Neural cell (in vitro differentiated cells): ENCODE results near the gene MAVS. TPM values are rescaled to one million over a fixed set of nuclear protein-coding genes. Genes with fewer than 3 reads are reported as not detected.

ENCODE experiments used
- H2AFZ ChIP-seq: fragments of 200-600, 300-800 bp; sonication (generic), shearing (Covaris generic); 2 replicates; pipeline ENCODE4 v1.6.0; 2014; ENCODE audit warnings: low read depth, mild to moderate bottlenecking, antibody characterized with exemption, low read length, moderate library complexity
- H3F3A ChIP-seq: fragments of 200-600 bp; shearing (Covaris generic); 2 replicates; pipeline ENCODE4 v1.6.1; 2016; ENCODE audit warnings: mild to moderate bottlenecking, moderate library complexity, mixed read lengths, antibody characterized with exemption, low read length; ENCODE audit not compliant: insufficient read depth, poor library complexity, severe bottlenecking
- H3K27ac ChIP-seq: fragments of 200-600, 300-800 bp; sonication (generic), shearing (Covaris generic); 2 replicates; pipeline ENCODE4 v1.5.1; 2014; ENCODE audit warnings: mild to moderate bottlenecking, low read length, moderate library complexity
- H3K27me3 ChIP-seq: fragments of 300-800, 200-600 bp; sonication (generic), shearing (Covaris generic); 2 replicates; pipeline ENCODE4 v1.6.0; 2014; ENCODE audit warnings: mild to moderate bottlenecking, low read depth, low read length, moderate library complexity; ENCODE audit not compliant: insufficient read depth
- H3K36me3 ChIP-seq: fragments of 300-800, 200-600 bp; sonication (generic), shearing (Covaris generic); 2 replicates; pipeline ENCODE4 v1.5.1; 2014; ENCODE audit warnings: mild to moderate bottlenecking, antibody characterized with exemption, low read length, moderate library complexity; ENCODE audit not compliant: insufficient read depth
- H3K4me2 ChIP-seq: fragments of 300-800, 200-600 bp; sonication (generic), shearing (Covaris generic); 2 replicates; pipeline ENCODE4 v1.6.0; 2014; ENCODE audit warnings: mild to moderate bottlenecking, low read length
- H3K4me3 ChIP-seq: fragments of 300-800, 200-600 bp; sonication (generic), shearing (Covaris generic); 2 replicates; pipeline ENCODE4 v1.5.1; 2014; ENCODE audit warnings: mild to moderate bottlenecking, low read length, moderate library complexity
- H3K79me2 ChIP-seq: fragments of 200-600 bp; shearing (Covaris generic); replicated peaks from 2 replicates; pipeline ENCODE4 v1.6.0; 2014; ENCODE audit warnings: mild to moderate bottlenecking, low read length, moderate library complexity; ENCODE audit not compliant: insufficient read depth
- H3K9ac ChIP-seq: fragments of 300-800, 200-600 bp; sonication (generic), shearing (Covaris generic); 2 replicates; pipeline ENCODE4 v1.6.1; 2016; ENCODE audit warnings: mild to moderate bottlenecking, low read length, mixed read lengths
- H3K9me2 ChIP-seq: fragments of 200-600 bp; shearing (Covaris generic); 2 replicates; pipeline ENCODE4 v1.6.1; 2016; ENCODE audit warnings: mild to moderate bottlenecking, low read length, mixed read lengths; ENCODE audit not compliant: insufficient read depth
- H3K9me3 ChIP-seq: fragments of 200-600, 300-800 bp; sonication (generic), shearing (Covaris generic); 2 replicates; pipeline ENCODE4 v1.6.1; 2016; ENCODE audit warnings: mild to moderate bottlenecking, mixed run types, low read length, moderate library complexity, mixed read lengths
- H4K20me1 ChIP-seq: fragments of 200-600 bp; shearing (Covaris generic); 2 replicates; pipeline ENCODE4 v1.6.1; 2016; ENCODE audit warnings: mild to moderate bottlenecking, mixed run types; ENCODE audit not compliant: insufficient read depth
- EP300 ChIP-seq: fragments of 450-650 bp; conservative IDR thresholded peaks from 2 replicates; pipeline ENCODE4 v1.6.1; 2014; ENCODE audit warnings: antibody characterized with exemption, mild to moderate bottlenecking, moderate library complexity; ENCODE audit not compliant: poor library complexity, severe bottlenecking
- EZH2 ChIP-seq: fragments of 200-600, 300-800 bp; shearing (Covaris generic), sonication (generic); IDR thresholded peaks from 2 replicates; pipeline ENCODE4 v1.6.1; 2014; ENCODE audit warnings: antibody characterized with exemption, low read length, borderline replicate concordance, mild to moderate bottlenecking; ENCODE audit not compliant: insufficient read depth, poor library complexity, severe bottlenecking
- MXI1 ChIP-seq: fragments of 450-650 bp; conservative IDR thresholded peaks from 2 replicates; pipeline ENCODE4 v1.6.1; 2014; ENCODE audit warnings: antibody characterized with exemption, mild to moderate bottlenecking; ENCODE audit not compliant: poor library complexity, severe bottlenecking
- POLR2AphosphoS5 ChIP-seq: IDR thresholded peaks from 2 replicates; pipeline ENCODE4 v1.6.1; 2012
- RAD21 ChIP-seq: fragments of 450-650 bp; conservative IDR thresholded peaks from 2 replicates; pipeline ENCODE4 v1.6.1; 2014; ENCODE audit warnings: antibody characterized with exemption, mild to moderate bottlenecking, moderate library complexity
- REST ChIP-seq: IDR thresholded peaks from 2 replicates; pipeline ENCODE4 v1.6.1; 2012; ENCODE audit warnings: borderline replicate concordance
- SMC3 ChIP-seq: fragments of 450-650 bp; conservative IDR thresholded peaks from 2 replicates; pipeline ENCODE4 v1.6.1; 2014; ENCODE audit warnings: antibody characterized with exemption, mild to moderate bottlenecking, moderate library complexity; ENCODE audit not compliant: poor library complexity
- TAF1 ChIP-seq: IDR thresholded peaks from 2 replicates; pipeline ENCODE4 v1.6.1; 2012; ENCODE audit warnings: low read depth
- polyA plus RNA-seq: library from polyadenylated mRNA; depleted of rRNA; stranded (reverse); fragments of >200 nt; gene quantifications from 2 replicates; pipeline ENCODE4 v1.2.3, GENCODE V29; 2014
- TF ChIP-seq, protein P1 (sequence below): fragments of 450-650 bp; IDR thresholded peaks from 2 replicates; pipeline ENCODE4 v1.5.1; 2014; ENCODE audit warnings: antibody characterized with exemption, mild to moderate bottlenecking, moderate library complexity; ENCODE audit not compliant: poor library complexity, severe bottlenecking

Gene MAVS
- polyA plus RNA-seq, 1 donor from 2014 or later = 5.4 TPM

DNA sequence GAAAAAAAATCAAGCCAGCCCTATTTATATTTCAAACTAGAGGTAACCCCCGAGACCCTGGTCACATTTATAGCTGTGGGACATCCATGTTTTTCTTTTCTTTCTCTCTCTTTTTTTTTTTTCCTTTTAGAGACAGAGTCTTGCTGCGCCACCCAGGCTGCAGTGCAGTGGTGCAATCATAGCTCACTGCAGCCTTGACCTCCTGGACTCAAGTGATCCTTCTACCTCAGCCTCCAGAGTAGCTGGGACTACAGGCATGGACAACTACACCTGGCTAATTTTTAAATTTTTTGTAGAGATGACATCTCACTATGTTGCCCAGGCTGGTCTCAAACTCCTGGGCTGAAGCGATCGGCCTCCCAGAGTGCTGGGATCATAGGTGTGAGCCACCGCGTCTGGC, 12.1 kb downstream of the MAVS start:
- Histone ChIP-seq H3K9me2 (no peaks in the 10 kb centered on the region), H3K9me3 (no peaks in the 10 kb centered on the region), H4K20me1 (no peaks in the 10 kb centered on the region), H3K4me3 (no peak overlapping the region), H3K27me3 (no peaks in the 10 kb centered on the region), H2AFZ (no peak overlapping the region), H3K79me2 (no peaks in the 10 kb centered on the region), H3F3A (no peaks in the 10 kb centered on the region), H3K9ac (no peak overlapping the region), H3K27ac (no peak overlapping the region), H3K36me3 (peaks cover 8% of the 10 kb centered on the region), H3K4me2 (no peak overlapping the region)
- TF ChIP-seq TAF1 = no peak
- no peak for TF ChIP-seq EP300
- no peak for TF ChIP-seq SMC3
- no peak for TF ChIP-seq REST
- no peak for TF ChIP-seq MXI1
- no peak for TF ChIP-seq RAD21
- no peak for TF ChIP-seq POLR2AphosphoS5
- TF ChIP-seq, protein P1, sequence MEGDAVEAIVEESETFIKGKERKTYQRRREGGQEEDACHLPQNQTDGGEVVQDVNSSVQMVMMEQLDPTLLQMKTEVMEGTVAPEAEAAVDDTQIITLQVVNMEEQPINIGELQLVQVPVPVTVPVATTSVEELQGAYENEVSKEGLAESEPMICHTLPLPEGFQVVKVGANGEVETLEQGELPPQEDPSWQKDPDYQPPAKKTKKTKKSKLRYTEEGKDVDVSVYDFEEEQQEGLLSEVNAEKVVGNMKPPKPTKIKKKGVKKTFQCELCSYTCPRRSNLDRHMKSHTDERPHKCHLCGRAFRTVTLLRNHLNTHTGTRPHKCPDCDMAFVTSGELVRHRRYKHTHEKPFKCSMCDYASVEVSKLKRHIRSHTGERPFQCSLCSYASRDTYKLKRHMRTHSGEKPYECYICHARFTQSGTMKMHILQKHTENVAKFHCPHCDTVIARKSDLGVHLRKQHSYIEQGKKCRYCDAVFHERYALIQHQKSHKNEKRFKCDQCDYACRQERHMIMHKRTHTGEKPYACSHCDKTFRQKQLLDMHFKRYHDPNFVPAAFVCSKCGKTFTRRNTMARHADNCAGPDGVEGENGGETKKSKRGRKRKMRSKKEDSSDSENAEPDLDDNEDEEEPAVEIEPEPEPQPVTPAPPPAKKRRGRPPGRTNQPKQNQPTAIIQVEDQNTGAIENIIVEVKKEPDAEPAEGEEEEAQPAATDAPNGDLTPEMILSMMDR = no peak
- TF ChIP-seq EZH2 = no peak

- H3K9ac ChIP-seq = no peak overlapping the region
- H3K4me2 ChIP-seq = no peak overlapping the region
- H3K9me3 ChIP-seq = no peaks in the 10 kb centered on the region
- no peak overlapping the region for H3K27ac ChIP-seq
- TF ChIP-seq MXI1 = no peak
- no peak overlapping the region for H3K4me3 ChIP-seq
- H3K79me2 ChIP-seq = no peaks in the 10 kb centered on the region
- no peaks in the 10 kb centered on the region for H4K20me1 ChIP-seq
- no peaks in the 10 kb centered on the region for H3F3A ChIP-seq
- H2AFZ ChIP-seq = no peak overlapping the region
- no peaks in the 10 kb centered on the region for H3K27me3 ChIP-seq
- peaks cover 8% of the 10 kb centered on the region for H3K36me3 ChIP-seq
- H3K9me2 ChIP-seq = no peaks in the 10 kb centered on the region
These were observed 14.6 kb downstream of the MAVS start for GRCh38 chr20:3861191-3861590.

GRCh38 chr20:3862333-3862732, 15.7 kb downstream of the MAVS start:
- H3K36me3 ChIP-seq = peaks cover 8% of the 10 kb centered on the region
- no peaks in the 10 kb centered on the region for H3K9me2 ChIP-seq

More at GRCh38 chr20:3862333-3862732, 15.7 kb downstream of the MAVS start:
- H3F3A ChIP-seq = no peaks in the 10 kb centered on the region
- H2AFZ ChIP-seq = no peak overlapping the region
- H3K9ac ChIP-seq = no peak overlapping the region
- no peaks in the 10 kb centered on the region for H3K27me3 ChIP-seq
- H4K20me1 ChIP-seq = no peaks in the 10 kb centered on the region
- no peaks in the 10 kb centered on the region for H3K79me2 ChIP-seq
- no peak overlapping the region for H3K27ac ChIP-seq
- TF ChIP-seq, protein P1 = no peak
- TF ChIP-seq REST (no peak), TAF1 (no peak), RAD21 (no peak), EP300 (no peak), SMC3 (no peak), EZH2 (no peak), MXI1 (no peak), POLR2AphosphoS5 (no peak)
- H3K4me3 ChIP-seq = no peak overlapping the region
- no peaks in the 10 kb centered on the region for H3K9me3 ChIP-seq
- no peak overlapping the region for H3K4me2 ChIP-seq
